OCI-M2 (cell line): ENCODE results near the gene EEA1.
"Not testable (repeated sequence)": the region's sequence is repeated elsewhere in the genome, so short reads cannot be mapped to it uniquely, and the experiment has no call there.

Experiments
- DNase-seq: peaks from one replicate; lab custom pipeline; 2025; ENCODE audit not compliant: unreplicated experiment; lab: John Stamatoyannopoulos, UW

EEA1 gene

DNA sequence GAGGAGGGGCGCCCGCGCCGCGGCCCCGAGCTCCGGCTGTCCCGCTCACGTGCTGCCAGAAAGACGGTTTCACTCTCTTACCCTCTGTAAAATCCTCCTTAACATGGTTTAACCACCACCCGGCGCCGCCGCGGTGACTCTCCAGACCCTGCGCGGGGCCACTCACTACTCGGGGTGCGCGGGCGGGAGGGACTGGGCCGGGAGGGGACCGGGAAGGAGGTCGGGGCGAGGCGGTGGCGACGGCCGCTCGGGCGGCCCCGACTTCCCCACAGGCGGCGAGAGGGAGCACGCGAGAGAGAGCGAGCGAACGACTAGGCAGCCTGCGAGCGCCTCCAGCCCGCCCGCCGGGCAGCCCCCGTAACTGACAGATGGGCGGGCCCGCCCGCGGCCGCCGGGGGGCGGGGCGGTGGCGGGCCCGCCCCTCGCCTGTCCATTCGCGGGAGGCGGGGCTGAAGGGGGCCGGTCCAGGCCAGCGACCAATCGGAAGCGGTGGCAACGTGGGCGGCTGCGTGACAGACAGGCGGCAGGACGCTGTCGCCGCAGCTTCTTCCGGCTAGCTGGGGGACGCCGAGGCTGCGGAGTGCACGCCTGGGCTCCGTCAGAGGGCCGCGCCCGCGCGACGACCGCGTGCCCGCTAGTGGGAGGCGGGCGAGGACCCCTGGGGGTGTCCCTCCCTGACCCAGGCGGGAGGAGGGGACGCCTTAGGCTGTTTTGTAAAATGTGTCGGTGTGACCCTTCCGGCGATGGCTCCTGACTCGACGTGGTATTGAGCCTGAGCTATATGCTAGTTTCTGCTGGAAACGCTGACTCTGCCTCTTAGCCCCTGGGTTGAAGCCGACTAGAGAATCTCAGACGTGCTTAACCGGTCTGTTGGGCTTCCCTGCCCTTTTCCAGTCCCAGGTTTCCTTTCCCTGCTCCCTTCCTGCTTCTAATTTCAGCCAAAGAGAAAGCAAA lies at the start of gene EEA1:
TSS of gene EEA1 (minus strand) at position 334 of the 954 bp plus-strand sequence. CDS start at position 105, 229 bp downstream.
- peak; percentile 29 for DNase-seq

- DNase-seq, result no peak
These were observed 49.5 kb upstream of the EEA1 start for GRCh38 chr12:92978607-92979006.

GRCh38 chr12:92977326-92977725 lies 48.2 kb upstream of the EEA1 start:
- DNase-seq, result no peak

DNA sequence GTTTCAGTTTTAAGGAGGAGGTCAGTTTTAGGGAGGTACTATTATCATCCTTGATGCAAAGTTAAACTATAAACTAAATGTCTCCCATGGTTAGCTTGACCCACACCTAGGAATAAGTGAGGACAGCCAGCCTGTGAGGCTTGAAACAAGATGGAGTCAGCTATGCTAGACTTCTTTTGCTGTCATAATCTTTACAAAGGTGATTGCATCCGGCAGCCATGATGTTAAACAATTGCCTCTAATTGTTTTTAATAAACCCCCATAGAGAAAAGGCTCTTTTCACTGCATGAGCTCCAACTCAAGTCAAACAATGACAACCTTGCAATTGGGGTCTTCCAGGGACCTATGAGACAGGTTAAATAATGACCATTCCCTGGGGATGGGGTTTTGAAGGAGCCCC lies 45.7 kb upstream of the EEA1 start:
- no peak for DNase-seq

DNA sequence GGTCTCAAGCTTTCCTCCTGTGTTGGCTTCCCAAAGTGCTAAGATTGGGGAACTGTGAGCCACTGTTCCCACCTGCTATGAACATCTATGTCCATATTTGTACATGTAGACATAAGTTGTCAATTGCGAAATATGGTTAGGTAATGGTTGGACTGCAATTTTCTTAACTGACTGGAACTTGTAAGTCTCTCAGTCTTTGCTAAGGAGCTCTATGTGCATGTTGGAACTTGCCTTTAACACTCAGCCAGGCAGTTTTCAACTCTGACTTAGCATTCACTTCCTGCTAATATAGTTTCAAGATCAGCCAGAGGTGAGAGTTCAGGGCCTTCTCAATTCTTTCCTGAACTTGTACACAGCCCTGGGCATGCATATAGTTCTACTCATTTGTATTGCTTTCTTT lies 44.5 kb upstream of the EEA1 start:
- no peak for DNase-seq

- no peak for DNase-seq
These were observed 42.9 kb upstream of the EEA1 start for GRCh38 chr12:92971859-92972524.

DNA sequence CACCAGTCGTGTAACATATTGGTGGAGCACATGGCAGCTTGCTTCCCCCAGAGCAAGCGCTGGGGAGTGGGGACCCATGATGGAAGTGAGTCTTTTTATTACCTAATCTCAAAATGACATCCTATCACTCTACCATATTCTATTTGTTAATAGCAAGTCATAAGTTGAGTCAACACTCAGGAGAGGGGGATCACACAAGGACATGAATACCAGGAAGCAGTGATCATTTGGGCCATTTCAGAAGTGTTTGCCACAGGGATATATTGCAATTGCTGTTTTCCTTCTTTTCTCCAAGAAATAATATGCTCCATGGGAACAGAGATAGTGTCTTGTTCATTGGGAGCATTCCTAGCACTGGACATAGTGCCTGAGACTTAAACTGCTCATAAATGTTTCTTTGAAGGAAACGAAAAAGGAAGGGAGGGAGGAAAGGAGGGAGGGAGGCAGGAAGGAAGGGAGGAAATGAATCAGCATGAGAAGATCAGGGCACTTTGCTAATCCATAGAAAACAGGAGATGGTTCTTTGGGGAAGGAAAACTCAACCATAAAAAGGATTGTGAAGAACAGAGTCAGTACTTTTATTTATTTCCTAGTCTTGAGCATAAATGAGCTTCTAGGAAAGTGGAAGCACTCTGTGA lies 39.2 kb upstream of the EEA1 start:
- DNase-seq, result no peak

DNA sequence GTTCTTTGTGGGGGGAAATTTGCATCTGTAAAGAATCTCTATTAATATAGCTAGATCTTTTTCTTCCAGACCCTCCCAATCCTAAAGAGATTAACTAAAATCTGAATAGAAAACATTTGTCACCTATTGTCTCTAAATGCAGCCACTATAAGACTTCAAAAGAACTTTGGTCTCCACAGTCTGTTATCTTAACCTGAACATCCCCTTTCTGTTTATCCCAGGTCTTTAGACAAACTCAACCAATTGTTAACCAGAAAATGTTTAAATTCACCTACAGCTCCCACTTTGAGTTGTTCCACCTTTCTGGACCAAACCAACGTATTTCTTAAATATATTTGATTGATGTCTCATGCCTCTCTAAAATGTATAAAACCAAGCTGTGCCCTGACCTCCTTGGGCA lies 35.3 kb upstream of the EEA1 start:
- not testable (repeated sequence) for DNase-seq

DNA sequence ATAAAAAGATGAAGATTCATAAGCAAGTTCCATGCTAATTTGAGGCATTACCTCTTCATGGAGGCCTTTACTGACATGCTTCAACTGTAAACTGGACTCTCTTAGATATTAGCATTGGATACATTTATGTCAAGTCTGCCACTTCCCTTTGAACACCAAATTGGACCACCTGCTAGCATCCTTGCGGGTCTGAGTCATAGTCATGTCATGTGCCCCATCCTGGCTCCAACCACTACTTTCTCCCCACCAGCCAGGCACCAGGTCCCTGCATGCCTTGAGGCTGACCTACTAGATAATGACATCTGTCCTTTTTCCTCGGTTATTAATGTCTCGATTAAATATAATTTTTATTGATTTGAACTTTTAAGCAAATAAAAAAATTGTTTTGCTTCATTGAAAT lies 32.9 kb upstream of the EEA1 start:
- DNase-seq, result no peak

DNA sequence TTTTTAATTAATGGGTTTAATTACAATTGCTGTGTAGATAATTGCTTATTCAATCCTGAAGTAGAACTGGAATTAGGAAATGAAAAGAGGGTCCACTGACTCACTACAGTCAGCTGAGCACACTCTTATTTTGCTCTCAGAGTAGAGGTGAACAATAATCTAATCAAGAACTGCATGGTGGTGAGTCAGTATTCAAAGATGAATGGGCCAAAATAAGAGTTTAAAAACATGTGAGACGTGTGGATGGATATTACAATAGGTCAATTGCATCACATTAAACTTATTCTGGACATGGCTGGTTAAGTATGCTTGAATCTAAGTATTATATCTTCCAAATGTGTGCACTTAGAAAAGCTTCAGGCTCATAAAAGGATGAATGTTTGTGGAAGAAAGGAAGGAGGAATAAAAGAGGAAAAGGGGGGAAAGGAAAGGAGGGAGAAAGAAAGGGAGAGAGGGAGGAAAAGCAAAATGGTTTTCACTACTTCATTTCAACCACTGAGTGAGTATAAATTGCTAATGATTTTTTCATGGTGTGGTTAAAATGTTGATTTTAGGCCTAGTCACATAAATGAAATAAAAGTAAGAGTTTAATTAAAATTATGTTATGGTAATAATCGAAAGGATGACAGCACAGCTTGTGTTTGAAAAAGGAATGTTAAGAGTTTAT lies 27.0 kb upstream of the EEA1 start:
- no peak for DNase-seq

GRCh38 chr12:92953747-92954146 lies 24.7 kb upstream of the EEA1 start:
- DNase-seq, result no peak

GRCh38 chr12:92952394-92952793 lies 23.3 kb upstream of the EEA1 start:
- no peak for DNase-seq

DNA sequence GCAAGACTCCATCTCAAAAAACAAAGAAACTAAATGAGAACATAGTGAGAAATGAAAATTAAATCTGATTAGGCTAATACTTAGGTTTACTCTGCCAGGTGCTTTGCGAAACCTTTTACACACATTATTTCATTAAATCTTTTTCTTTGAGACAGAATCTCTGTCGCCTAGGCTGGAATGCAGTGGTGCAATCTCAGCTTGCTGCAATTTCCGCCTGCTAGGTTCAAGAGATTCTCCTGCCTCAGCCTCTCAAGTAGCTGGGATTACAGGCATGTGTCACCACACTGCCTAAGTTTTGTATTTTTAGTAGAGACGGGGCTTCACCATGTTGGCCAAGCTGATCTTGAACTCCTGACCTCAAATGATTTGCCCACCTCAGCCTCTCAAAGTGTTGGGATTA lies 21.9 kb upstream of the EEA1 start:
- no peak for DNase-seq

DNA sequence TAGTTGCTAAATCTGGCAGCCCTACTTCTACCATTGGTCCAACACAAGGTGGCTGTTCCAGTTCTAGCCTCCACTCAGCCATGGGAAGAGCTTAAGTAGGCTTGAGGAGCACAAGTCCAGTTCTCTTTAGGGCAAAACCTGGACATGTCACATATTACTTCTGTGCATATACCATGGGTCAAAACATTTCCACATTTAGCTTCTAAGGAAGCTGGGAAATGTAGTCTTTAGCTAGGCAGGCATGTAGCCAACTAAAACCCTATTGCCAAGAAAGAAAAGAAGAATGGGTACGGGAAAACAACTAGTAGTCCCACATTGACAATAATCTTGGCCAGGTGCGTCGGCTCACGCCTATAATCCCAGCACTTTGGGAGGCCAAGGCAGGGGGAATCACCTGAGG lies 20.9 kb upstream of the EEA1 start:
- no peak for DNase-seq

DNA sequence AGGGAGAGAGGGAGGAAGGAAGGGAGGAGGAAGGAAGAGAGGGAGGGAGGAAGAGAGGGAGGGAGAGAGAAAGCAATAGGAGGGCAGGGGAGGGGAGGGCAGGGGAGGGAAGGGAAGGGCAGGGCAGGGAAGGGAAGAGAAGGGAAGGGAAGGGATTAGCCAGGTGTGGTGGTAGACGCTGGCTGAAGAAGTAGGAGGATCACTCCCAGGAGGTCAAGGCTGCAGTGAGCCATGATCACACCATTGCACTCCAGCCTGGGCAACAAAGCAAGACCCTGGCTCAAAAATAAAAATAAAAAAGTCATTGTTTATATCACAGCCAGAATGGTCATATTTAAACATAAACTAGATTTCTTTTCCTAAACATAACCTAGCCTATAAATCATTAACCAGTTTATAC lies 20.4 kb upstream of the EEA1 start:
- DNase-seq, result no peak

- DNase-seq, result no peak
These were observed 18.6 kb upstream of the EEA1 start for GRCh38 chr12:92947589-92948215.

DNA sequence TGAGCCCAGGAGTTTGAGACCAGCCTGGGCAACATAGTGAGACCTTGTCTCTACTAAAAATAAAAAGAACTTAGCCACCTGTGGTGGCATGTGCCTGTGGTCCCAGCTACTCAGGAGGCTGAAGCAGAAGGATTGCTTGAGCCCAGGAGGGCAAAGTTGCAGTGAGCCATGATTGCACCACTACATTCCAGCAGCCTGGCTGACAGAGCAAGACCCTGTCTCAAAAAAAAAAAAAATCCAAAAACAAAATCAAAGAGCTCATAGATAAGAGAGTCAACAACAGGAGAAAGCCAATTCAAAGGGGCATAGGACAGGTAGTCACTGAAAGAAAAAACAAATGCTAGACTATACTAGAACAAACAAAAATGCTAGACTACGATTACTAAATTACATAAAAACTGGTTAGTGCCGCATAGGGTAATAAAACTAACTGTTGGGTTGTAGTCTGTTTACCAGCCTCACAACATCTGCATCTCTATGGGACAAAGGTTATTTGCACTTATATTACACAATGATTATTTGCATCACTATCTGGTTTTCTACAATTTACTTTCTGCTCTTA lies 16.6 kb upstream of the EEA1 start:
- DNase-seq, result no peak

DNA sequence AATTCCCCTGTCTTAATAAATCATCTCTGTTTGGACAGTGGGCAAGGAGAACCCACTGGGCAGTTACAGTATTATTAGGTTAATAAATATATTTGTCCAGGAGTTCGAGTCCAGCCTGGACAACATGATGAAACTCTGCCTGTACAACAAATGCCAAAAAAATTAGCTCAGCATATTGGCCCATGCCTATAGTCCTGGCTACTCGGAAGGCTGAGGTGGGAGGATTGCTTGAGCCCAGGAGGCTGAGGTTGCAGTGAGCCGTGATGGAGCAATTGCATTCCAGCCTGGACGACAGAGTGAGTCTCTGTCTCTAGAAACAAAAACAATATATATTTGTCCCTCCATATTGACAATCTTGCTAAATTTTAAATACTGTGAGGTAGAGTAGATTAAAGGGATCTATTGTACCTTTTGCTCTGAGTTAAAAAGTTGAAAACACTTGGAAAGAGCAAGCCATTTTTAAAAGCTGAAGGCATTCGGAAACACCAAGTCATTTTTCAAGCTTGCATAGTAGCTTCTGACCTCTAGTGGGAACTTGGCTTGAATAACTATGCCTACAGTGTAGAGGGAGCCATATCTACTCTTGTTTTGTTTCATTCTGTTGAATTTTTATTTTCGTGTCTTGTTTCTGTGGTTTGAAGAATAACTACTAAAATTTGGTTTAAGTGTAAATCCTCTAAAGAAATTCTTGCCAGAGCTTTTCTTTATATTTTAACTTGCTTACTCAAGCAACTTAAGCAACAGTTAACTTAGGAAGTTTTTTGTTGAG lies 14.6 kb upstream of the EEA1 start:
- DNase-seq, result no peak

DNA sequence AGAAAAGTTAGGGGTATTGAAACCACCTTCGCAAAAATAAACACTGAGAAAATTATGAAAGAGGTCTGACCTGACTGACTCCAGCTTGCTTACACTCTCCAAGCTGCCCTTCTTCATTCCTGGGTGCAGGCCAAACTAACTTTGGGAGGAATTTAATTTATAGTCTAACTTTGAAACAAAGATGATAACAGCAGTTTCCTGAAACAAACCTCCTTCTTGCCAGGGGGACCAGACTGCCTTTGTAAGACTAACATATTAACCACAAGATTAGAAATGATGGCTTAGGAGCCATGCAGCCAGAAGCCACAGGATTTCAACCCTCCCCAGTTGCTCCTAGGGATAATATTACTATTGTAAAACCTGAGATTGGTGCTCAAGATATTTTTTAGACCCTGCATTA lies 13.8 kb upstream of the EEA1 start:
- DNase-seq, result no peak

- no peak for DNase-seq
These were observed 10.0 kb upstream of the EEA1 start for GRCh38 chr12:92939116-92939515.
